A673 (cell line): ENCODE results near the gene PLAC1. TPM values are rescaled to one million over a fixed set of nuclear protein-coding genes. Genes with fewer than 3 reads are reported as not detected.

Experiments
- BruUV-seq: library from RNA; stranded (reverse); fragments of 400-500 nt; replicated peaks from 2 replicates; lab custom pipeline; 2021; lab: Mats Ljungman, UMichigan
- CTCF ChIA-PET: fragments of 300-600 bp; sonication (Branson Sonifier 250); formaldehyde crosslinking; loops from one replicate; lab custom pipeline; 2022; ENCODE audit warnings: antibody characterized with exemption; lab: Charles Lee
- POLR2A ChIA-PET: fragments of 300-600 bp; sonication (Branson Sonifier 250); formaldehyde crosslinking; loops from one replicate; lab custom pipeline; 2022; ENCODE audit warnings: antibody characterized with exemption; ENCODE audit not compliant: low non-redundant PET; lab: Charles Lee
- DNase-seq: peaks from one replicate; pipeline ENCODE4 v3.0.0-alpha.2; 2015; ENCODE audit warnings: low spot score
- H3K27ac ChIP-seq: fragments of 200-600 bp; sonication (generic); 2 replicates; pipeline ENCODE4 v1.5.1; 2016; ENCODE audit warnings: mixed run types, low read depth, mild to moderate bottlenecking, mixed read lengths, antibody characterized with exemption, low read length; ENCODE audit not compliant: poor library complexity, severe bottlenecking
- H3K27me3 ChIP-seq: fragments of 200-600 bp; sonication (generic); replicated peaks from 2 replicates; pipeline ENCODE4 v1.6.1; 2017; ENCODE audit warnings: mixed run types, low read depth, mild to moderate bottlenecking, mixed read lengths, antibody characterized with exemption, low read length; ENCODE audit not compliant: insufficient read depth, poor library complexity
- H3K36me3 ChIP-seq: fragments of 200-600 bp; sonication (generic); 2 replicates; pipeline ENCODE4 v1.6.1; 2016; ENCODE audit warnings: mixed run types, mild to moderate bottlenecking, mixed read lengths, antibody characterized with exemption, low read length; ENCODE audit not compliant: insufficient read depth, poor library complexity, severe bottlenecking
- H3K4me1 ChIP-seq: fragments of 200-600 bp; sonication (generic); 2 replicates; pipeline ENCODE4 v1.6.1; 2017; ENCODE audit warnings: mixed run types, mild to moderate bottlenecking, mixed read lengths, antibody characterized with exemption, low read length; ENCODE audit not compliant: insufficient read depth, poor library complexity, severe bottlenecking
- H3K4me3 ChIP-seq: fragments of 200-600 bp; sonication (generic); 2 replicates; pipeline ENCODE4 v1.5.1; 2016; ENCODE audit warnings: low read depth, mixed run types, mild to moderate bottlenecking, mixed read lengths, low read length; ENCODE audit not compliant: poor library complexity, severe bottlenecking
- H3K9me3 ChIP-seq: fragments of 200-600 bp; sonication (generic); 2 replicates; pipeline ENCODE4 v1.6.1; 2016; ENCODE audit warnings: mixed run types, low read depth, mild to moderate bottlenecking, mixed read lengths, antibody characterized with exemption, low read length; ENCODE audit not compliant: poor library complexity, severe bottlenecking
- CTCF ChIP-seq: fragments of 300-800, 200-600 bp; sonication (generic); conservative IDR thresholded peaks from 2 replicates; pipeline ENCODE4 v1.5.1; 2017; ENCODE audit warnings: low read depth, mild to moderate bottlenecking, antibody characterized with exemption, low read length, moderate library complexity, mixed read lengths
- EZH2 ChIP-seq: fragments of 200-600 bp; sonication (generic); IDR thresholded peaks from 2 replicates; pipeline ENCODE4 v1.6.1; 2017; ENCODE audit warnings: borderline replicate concordance, low read depth, mild to moderate bottlenecking, mixed read lengths, antibody characterized with exemption, low read length; ENCODE audit not compliant: poor library complexity, severe bottlenecking
- intact Hi-C: fragments of 100-400 bp; cut with micrococcal nuclease; formaldehyde crosslinking; loops from one replicate; pipeline ENCODE4 v1.10.0; 2022; ENCODE audit not compliant: unreplicated experiment
- total RNA-seq: library from RNA; stranded (reverse); gene quantifications from 2 replicates; pipeline ENCODE4 v1.2.3, GENCODE V29; 2021

Gene PLAC1
- total RNA-seq, 1 experiment from 2014 or later = 0.43 TPM

GRCh38 chrX:134607523-134607922 lies 50.7 kb downstream of the PLAC1 start:
- no TSS peak for BruUV-seq
- no peaks in the 10 kb centered on the region for H3K36me3 ChIP-seq
- DNase-seq = no peak
- no peak overlapping the region for H3K27ac ChIP-seq
- POLR2A ChIA-PET = no interaction called here
- no peak for TF ChIP-seq CTCF
- TF ChIP-seq EZH2 = no peak
- no peaks in the 10 kb centered on the region for H3K27me3 ChIP-seq
- H3K4me3 ChIP-seq = no peak overlapping the region
- CTCF ChIA-PET = no interaction called here
- intact Hi-C loops = no loop called here
- peaks cover 19% of the 10 kb centered on the region for H3K4me1 ChIP-seq
- H3K9me3 ChIP-seq = no peaks in the 10 kb centered on the region

DNA sequence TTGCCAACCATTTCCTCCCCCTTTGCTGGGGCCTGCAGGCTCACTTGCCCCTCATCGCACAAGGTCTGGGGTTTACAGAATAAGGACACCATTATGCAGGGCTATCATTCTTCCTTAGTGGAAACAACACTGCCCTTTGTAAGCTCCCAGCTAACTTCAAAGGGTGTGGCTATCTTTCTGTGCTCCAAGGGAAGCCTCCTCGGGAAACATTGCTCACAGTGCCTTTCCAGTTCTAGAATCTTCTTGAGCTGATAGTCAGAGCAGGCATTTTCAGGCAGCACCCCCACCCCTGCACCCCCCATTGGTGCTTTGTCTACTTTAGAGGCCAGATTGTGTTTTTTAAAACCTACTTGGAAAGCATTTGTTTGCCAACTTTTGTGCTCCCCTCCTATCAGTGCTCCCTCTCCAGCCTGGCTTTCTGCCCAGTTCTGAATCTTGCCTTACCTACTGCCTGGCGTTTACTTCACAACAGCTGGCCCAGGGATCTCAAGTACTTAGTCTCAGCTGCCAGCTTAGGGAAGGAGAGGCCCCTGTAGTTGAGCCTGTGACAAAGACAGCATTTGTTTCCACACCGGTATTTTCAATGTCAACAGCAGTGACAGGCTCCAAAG lies 53.5 kb downstream of the PLAC1 start:
- Histone ChIP-seq H3K4me3 (no peak overlapping the region), H3K4me1 (peaks cover 25% of the 10 kb centered on the region), H3K9me3 (no peaks in the 10 kb centered on the region), H3K36me3 (no peaks in the 10 kb centered on the region), H3K27ac (peak overlapping the region; percentile 76), H3K27me3 (no peaks in the 10 kb centered on the region)
- peak; percentile 43 for DNase-seq
- BruUV-seq = no TSS peak
- POLR2A ChIA-PET = no interaction called here
- intact Hi-C loops = no loop called here
- TF ChIP-seq CTCF (no peak), EZH2 (no peak)
- CTCF ChIA-PET = no interaction called here

DNA sequence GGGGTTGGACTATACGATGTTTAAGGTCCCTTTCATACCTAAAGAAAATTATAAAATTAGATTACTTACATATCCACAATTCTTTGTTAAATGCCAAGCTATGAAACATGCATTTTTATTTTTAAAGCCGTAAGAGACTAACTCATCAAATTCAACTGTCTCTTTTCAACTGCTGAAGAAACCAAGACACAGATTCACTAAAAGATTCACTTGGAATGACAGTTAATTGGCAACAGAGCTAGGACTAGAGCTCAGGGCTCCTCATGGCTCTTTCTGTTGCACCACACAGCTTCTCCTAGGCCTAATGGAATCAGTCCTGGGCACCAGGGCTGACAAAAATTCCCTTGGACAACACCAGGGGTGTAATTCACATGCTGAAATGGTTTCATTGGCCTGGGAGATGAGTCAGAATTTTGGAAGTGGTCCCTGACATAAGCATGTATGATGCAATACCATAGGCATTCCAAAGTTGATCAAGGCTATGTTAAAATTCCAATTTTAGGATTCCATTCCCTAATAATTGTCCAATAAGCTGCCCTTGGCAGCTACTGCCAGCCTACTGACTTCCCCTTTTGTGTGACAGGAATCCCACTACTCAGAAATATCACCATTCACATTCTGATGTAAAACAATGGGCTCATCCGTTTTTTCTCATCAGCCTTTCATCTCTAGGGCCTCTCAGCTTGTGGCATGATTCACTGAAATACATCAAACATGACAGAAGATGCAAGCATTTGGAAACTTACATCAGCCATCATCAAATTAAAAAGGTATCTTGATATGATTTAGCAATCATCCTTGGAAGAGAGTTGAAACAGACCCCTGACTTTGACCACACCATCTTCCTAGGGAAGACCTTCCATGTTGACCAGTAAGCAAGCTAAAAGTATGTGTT lies 54.2 kb downstream of the PLAC1 start:
- Histone ChIP-seq H3K4me1 (peaks cover 25% of the 10 kb centered on the region), H3K27me3 (no peaks in the 10 kb centered on the region), H3K4me3 (no peak overlapping the region), H3K36me3 (no peaks in the 10 kb centered on the region), H3K27ac (peak overlapping the region; percentile 76), H3K9me3 (no peaks in the 10 kb centered on the region)
- peak; percentile 64 for DNase-seq
- intact Hi-C loops = no loop called here
- BruUV-seq = no TSS peak
- no peak for TF ChIP-seq EZH2
- no peak for TF ChIP-seq CTCF
- ChIA-PET CTCF (no interaction called here), POLR2A (interaction anchor here (0.6 kb wide), 1 partner anchor 20 kb away, joined by 3 read pairs; no protein-coding TSS in a partner anchor)
